ENCODE results near the gene VAMP3.

The VAMP3 gene

DNA sequence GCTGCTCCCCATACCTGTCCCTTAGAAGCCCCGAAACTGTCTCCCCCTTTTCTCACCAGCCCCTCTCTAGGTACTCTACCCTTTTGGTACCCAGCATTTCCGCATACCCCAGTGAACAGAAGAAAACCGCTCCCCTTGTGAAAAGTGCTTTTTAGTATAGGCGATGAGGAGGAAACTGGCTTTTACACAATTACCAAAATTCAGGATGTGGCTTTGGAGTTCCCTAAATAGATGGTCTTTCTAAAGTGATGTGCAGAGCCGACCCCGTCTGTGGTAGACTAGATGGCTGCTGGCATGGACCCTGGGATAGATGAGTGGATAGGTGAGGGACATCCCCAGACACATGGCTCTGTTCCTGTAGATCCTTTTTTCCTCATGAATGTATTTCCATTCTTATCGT is 10.4 kb downstream of the VAMP3 start:
- Mint-ChIP-seq H3K4me3 (no peak overlapping the region), H3K4me1 (no peaks in the 10 kb centered on the region), H3K9me3 (peaks cover 16% of the 10 kb centered on the region), H3K36me3 (ENCODE audit: low read depth) (peaks cover 59% of the 10 kb centered on the region), H3K27me3 (ENCODE audit: low read depth, poor library complexity) (no peaks in the 10 kb centered on the region), H3K27ac (no peak overlapping the region)
- DNase-seq: no peak
- no peak for TF ChIP-seq CTCF (IDR thresholded peaks at IDR 0.05)

DNA sequence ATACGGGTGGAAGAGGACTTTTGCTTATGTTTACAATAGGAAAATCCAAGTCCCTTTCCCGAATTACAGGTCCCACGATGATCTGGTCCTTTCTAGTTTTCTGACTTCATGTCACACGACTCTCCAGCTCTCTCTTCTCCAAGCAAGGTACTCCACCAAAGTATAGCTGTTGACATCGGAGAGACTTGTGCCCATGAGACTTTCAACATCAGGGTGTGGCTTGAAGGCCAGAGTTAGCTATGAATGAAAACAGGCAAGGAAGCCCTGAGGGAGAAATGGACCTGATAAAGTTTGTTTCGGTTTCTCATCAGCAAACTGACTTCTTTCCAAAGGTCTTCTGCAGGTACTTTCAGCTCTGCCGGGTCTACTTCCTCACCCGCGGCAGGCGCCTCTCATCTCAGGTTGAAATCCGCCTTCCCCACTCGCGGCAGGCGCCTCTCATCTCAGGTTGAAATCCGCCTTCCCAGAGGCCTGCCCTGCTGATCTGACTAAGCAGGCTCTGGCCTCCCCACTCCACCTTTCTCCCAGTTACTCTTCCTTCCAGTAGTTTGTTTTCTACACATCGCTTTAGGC is 10.9 kb downstream of the VAMP3 start:
- peak overlapping the region; percentile 78 for H3K4me3 Mint-ChIP-seq
- H3K36me3 Mint-ChIP-seq (ENCODE audit: low read depth): peaks cover 59% of the 10 kb centered on the region
- no peak for TF ChIP-seq CTCF (IDR thresholded peaks at IDR 0.05)
- DNase-seq: no peak
- no peaks in the 10 kb centered on the region for H3K27me3 Mint-ChIP-seq (ENCODE audit: low read depth, poor library complexity)
- H3K4me1 Mint-ChIP-seq: no peaks in the 10 kb centered on the region
- H3K9me3 Mint-ChIP-seq: peaks cover 19% of the 10 kb centered on the region
- no peak overlapping the region for H3K27ac Mint-ChIP-seq

- TF ChIP-seq CTCF (IDR thresholded peaks at IDR 0.05): no peak
- no peak overlapping the region for H3K27ac Mint-ChIP-seq
- peaks cover 56% of the 10 kb centered on the region for H3K36me3 Mint-ChIP-seq (ENCODE audit: low read depth)
- peak; percentile 77 for DNase-seq
- H3K4me1 Mint-ChIP-seq: no peaks in the 10 kb centered on the region
- peaks cover 3% of the 10 kb centered on the region for H3K27me3 Mint-ChIP-seq (ENCODE audit: low read depth, poor library complexity)
- peaks cover 19% of the 10 kb centered on the region for H3K9me3 Mint-ChIP-seq
- H3K4me3 Mint-ChIP-seq: peak overlapping the region; percentile 78
Observed at GRCh38 chr1:7783178-7783711, 12.1 kb downstream of the VAMP3 start.

DNA sequence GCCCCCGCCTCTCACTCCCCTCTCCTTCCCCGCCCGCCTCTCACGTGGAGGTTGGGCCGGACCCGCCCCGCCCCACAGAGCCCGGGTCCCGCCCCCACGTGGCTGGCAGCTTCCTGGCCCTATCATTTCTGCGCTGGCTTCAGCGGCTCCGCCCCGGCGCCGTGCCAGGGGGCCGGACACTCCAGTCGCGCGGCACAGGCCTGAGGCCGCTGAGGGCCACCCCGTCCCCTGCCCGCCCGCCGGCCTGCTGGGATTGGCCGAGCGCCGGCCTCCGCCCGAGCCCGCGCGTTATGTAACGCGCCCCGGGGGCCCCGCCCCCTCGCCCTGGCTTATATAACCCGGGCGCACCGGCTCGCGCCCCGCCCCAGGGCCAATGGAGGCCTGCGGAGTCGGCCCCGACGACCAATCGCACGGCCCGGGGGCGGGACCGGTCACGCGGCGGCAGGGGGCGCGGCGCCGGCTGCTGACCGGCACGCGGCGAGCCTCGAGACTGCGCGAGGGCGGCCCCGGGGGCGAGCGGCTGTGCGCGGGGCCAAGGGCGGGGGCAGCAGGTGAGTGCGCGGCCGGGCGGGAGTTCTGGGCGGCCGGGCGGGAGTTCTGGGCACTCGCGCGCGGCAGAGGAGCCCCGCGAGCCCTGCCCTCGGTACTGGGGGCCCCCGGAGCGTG is 12.9 kb downstream of the VAMP3 start, which contains the start of gene PER3:
Gene PER3 (plus strand): TSS at position 466 of the 666 bp plus-strand sequence. CDS start 587 bp downstream, outside the sequence.
- Mint-ChIP-seq H3K36me3 (ENCODE audit: low read depth) (peaks cover 58% of the 10 kb centered on the region), H3K4me1 (no peaks in the 10 kb centered on the region), H3K27ac (no peak within 1 kb of the TSS), H3K4me3 (peak within 1 kb of the TSS; percentile 78), H3K9me3 (peaks cover 24% of the 10 kb centered on the region), H3K27me3 (ENCODE audit: low read depth, poor library complexity) (peaks cover 3% of the 10 kb centered on the region)
- no peak for TF ChIP-seq CTCF (IDR thresholded peaks at IDR 0.05)
- peak; percentile 96 for DNase-seq

DNA sequence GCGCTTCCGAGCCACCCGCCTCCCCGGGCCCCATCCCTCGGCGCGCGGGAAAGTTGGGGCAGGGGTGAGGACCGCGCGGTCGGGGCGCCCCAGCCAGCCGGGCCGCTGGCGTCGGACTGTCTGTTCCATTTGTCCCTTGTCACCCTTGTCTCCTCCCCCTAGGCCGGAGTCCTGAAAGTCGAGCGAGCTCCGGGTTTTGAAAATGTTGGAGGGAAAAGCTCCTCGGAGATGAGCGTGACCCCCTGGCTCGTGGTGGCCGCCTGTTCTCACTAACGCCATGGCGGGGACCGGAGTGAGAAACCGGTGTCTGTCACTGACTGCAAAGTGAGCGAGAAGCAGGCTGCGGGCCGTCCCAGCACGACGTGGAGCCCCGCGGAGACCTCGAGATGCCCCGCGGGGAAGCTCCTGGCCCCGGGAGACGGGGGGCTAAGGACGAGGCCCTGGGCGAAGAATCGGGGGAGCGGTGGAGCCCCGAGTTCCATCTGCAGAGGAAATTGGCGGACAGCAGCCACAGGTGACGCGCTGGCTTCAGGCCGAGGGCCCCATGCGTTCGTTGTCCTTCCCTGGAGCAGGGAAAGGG is 13.5 kb downstream of the VAMP3 start:
- Mint-ChIP-seq H3K36me3 (ENCODE audit: low read depth) (peaks cover 64% of the 10 kb centered on the region), H3K4me3 (no peak overlapping the region), H3K27me3 (ENCODE audit: low read depth, poor library complexity) (peaks cover 3% of the 10 kb centered on the region), H3K4me1 (no peaks in the 10 kb centered on the region), H3K9me3 (peaks cover 30% of the 10 kb centered on the region), H3K27ac (no peak overlapping the region)
- DNase-seq: no peak
- TF ChIP-seq CTCF (IDR thresholded peaks at IDR 0.05): no peak

All from nephron progenitor cell (in vitro differentiated cells).